Fibroblast of skin of scalp (primary cell): Measurements from ENCODE around the gene UNC5B.

Source experiments
- DNase-seq: peaks from one replicate; pipeline ENCODE4 v3.0.0-alpha.2; 2013

The UNC5B gene

GRCh38 chr10:71301371-71301916 lies 89.1 kb downstream of the UNC5B start:
- DNase-seq = no peak

- DNase-seq = no peak
Measured at GRCh38 chr10:71302451-71302850, 90.1 kb downstream of the UNC5B start.

GRCh38 chr10:71302874-71303568 lies 90.7 kb downstream of the UNC5B start:
- peak; percentile 56 for DNase-seq

GRCh38 chr10:71303569-71303907 lies 91.2 kb downstream of the UNC5B start:
- no peak for DNase-seq

- DNase-seq = no peak
Measured at GRCh38 chr10:71304914-71305313, 92.5 kb downstream of the UNC5B start.

GRCh38 chr10:71306979-71307378 lies 94.6 kb downstream of the UNC5B start:
- DNase-seq = no peak

- DNase-seq = no peak
Measured at GRCh38 chr10:71307469-71308085, 95.2 kb downstream of the UNC5B start.

- DNase-seq = no peak
Measured at GRCh38 chr10:71308244-71308643, 95.9 kb downstream of the UNC5B start.

- DNase-seq = no peak
Measured at GRCh38 chr10:71308985-71309384, 96.6 kb downstream of the UNC5B start.

GRCh38 chr10:71309919-71310318 lies 97.5 kb downstream of the UNC5B start:
- DNase-seq = no peak

- no peak for DNase-seq
Measured at GRCh38 chr10:71312220-71312619, 99.8 kb downstream of the UNC5B start.

GRCh38 chr10:71312811-71313789 lies 100.7 kb downstream of the UNC5B start:
- DNase-seq = peak; percentile 68

GRCh38 chr10:71314028-71314693 lies 101.8 kb downstream of the UNC5B start:
- peak; percentile 61 for DNase-seq

- no peak for DNase-seq
Measured at GRCh38 chr10:71314694-71315225, 102.4 kb downstream of the UNC5B start.

GRCh38 chr10:71316056-71316785 lies 103.9 kb downstream of the UNC5B start:
- no peak for DNase-seq

- no peak for DNase-seq
Measured at GRCh38 chr10:71316786-71317160, 104.4 kb downstream of the UNC5B start.

GRCh38 chr10:71317739-71318138 lies 105.4 kb downstream of the UNC5B start:
- no peak for DNase-seq

GRCh38 chr10:71319042-71319799 lies 106.9 kb downstream of the UNC5B start, which contains the start of gene SLC29A3:
TSS of gene SLC29A3 (plus strand) at chr10:71319259. CDS start at chr10:71319310, 51 bp downstream.
- peak; percentile 86 for DNase-seq

- no peak for DNase-seq
Measured at GRCh38 chr10:71319800-71320392, 107.5 kb downstream of the UNC5B start.

GRCh38 chr10:71320592-71320991 lies 108.2 kb downstream of the UNC5B start:
- no peak for DNase-seq
